GM21619 (cell line): ENCODE results near the gene FAM13A.

Source experiments
- ATAC-seq: cut with Tn5 transposase; IDR thresholded peaks from one replicate; pipeline ENCODE4 v1.9.1; 2021; ENCODE audit not compliant: unreplicated experiment

Gene FAM13A

DNA sequence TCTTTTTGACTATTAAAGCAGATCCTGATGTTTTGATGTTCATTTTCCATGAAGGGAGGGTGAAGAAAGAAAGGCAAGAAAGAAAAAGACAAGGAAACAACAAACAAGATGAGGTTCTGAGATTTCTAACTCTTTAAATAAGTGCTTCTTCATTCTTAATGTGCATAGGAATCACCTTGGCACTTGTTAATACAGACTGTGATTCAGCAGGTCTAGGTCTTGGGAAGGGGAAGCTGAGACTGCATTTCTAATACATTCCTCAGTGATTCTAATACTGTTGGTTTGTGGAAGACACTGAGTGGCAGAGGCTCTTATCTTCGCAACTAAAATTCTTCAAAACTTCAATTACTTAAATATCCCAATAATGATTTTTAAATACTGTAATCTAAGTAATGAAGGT lies 264.2 kb downstream of the FAM13A start:
- ATAC-seq, result no peak

GRCh38 chr4:88792268-88792781 lies 264.7 kb downstream of the FAM13A start:
- peak; percentile 77 for ATAC-seq

GRCh38 chr4:88791274-88791673 lies 265.7 kb downstream of the FAM13A start:
- no peak for ATAC-seq

DNA sequence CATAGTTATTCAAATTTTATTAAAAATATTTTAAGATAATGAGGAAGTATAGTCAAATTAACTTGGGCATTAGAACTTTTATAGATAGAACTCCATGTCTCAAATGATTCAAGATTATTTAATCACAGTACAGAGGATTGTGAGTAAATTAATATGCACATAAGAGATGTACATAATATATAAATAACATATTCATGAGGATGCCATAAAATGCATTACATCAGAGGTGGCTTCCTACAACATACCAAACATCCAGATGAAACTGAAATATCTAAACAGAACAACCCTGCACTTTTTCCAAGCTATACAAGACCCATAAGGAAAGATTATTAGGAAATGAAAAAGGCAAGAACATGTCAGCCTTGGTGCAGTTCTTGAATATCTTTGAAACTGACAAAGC lies 268.1 kb downstream of the FAM13A start:
- no peak for ATAC-seq

DNA sequence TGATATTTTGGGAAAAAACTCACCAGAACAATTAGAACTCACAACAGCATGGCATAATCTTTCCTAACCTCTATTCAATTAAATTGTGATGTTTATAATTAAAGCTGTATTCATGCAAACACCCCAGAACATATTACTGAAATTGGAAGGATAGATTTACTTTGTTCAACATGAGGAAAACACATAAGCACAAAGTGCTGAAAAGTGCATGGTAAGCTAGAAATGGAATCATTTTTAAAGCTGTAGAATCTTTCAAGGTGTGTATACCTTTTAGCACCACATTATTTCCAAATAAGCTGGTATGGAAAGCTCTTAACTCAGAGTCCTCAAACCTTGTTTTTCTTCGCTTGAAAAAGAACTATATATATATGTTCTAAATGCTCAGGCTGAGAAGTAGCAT lies 268.6 kb downstream of the FAM13A start:
- ATAC-seq, result no peak

- no peak for ATAC-seq
These were observed 271.0 kb downstream of the FAM13A start for GRCh38 chr4:88786011-88786410.

- ATAC-seq, result no peak
These were observed 276.6 kb downstream of the FAM13A start for GRCh38 chr4:88780389-88780788.

- ATAC-seq, result no peak
These were observed 277.6 kb downstream of the FAM13A start for GRCh38 chr4:88779431-88779830.

- no peak for ATAC-seq
These were observed 281.5 kb downstream of the FAM13A start for GRCh38 chr4:88775529-88775928.

DNA sequence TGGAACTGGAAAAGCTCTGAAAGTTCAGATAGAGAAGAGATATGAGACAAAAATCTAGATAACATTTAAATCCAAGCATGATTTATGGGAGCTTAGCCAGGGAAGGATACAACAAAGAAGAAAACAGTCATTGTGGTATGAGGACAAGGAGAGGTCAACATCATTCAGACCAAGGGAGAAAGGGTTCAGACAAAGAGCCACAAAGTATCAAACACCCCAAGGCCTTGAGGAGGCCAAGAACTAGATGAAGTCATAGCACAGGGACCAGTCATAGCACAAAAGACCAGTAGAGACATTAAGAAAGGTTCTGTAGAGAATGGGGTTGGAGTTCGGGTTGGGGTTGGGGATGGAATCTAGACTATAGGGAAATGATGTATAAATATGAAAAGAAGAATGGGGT lies 282.0 kb downstream of the FAM13A start:
- no peak for ATAC-seq

DNA sequence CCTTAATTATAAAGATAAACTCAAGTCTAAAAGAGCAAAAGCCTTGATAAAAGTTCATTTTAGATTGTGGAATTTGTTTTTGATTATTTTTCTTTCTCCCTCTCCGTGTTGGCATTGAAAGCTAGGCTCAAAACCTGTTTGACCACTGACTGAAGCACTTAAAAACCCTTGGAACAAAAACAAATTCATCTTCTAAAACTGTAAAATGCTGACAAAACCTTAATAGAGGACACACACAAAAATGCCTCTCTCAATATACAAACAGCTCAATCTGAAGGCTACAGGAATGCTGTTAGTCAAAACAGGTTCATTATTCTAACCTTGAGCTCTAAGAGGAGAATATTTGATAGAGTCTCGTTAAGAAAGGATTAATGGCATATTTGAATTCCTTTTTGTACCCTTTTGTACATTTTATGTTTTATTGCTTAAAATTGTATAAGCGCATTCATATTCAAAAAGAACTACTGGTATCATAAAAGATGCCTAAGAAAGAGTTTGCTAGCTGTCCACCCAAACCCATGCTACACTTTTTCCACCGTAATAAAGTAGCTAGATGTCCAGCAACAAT lies 285.0 kb downstream of the FAM13A start:
- ATAC-seq, result no peak

DNA sequence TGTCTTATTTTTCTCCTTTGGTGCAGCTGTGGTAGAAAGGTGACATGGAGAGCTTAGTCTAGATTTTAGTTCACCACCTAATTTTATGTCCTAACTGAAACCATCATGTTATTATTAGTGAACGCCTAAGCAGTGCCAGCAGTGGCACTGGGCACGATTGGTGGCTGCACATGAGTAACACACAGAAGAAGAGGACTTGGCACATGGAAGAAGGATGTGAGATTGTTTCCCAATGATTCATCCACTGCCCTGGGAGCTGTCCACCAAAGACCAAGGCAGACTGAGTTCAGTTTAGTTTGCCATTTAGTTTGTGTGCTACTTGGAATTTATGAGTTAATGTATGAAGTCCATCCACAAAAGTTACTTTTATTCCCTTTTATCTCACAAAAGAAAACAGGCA lies 291.3 kb downstream of the FAM13A start:
- no peak for ATAC-seq

GRCh38 chr4:88763075-88763474 lies 293.9 kb downstream of the FAM13A start:
- no peak for ATAC-seq

DNA sequence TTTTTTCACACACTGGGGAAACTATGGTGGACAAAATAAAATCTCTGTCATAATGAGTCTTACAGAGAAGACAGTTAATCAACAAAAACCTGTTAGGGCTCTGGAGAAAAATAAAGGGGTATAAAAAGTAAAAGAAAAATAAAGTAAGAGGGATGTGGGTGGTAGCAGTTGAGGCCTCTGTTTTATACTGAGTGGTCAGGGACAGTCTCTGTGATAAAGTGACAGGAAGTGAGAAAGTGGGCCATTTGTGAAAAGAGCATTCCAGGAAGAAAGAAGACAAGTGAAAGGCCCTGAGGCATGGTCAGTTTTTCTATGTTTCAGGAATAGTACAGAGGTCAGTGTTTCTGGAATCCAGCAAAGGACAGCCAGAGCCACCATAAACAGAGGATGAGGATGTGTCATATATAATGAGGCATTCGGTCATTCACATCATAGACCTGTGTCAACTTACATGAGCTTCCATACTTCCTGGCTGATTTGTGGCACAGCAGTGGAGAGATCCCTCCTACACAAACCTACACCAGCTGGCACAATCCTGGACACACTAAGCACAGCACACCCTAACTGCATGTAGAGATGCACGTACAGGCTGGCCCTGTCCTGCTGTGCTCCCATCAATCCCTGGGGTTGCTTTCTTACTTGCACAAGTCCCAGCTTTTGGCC lies 295.0 kb downstream of the FAM13A start:
- no peak for ATAC-seq

DNA sequence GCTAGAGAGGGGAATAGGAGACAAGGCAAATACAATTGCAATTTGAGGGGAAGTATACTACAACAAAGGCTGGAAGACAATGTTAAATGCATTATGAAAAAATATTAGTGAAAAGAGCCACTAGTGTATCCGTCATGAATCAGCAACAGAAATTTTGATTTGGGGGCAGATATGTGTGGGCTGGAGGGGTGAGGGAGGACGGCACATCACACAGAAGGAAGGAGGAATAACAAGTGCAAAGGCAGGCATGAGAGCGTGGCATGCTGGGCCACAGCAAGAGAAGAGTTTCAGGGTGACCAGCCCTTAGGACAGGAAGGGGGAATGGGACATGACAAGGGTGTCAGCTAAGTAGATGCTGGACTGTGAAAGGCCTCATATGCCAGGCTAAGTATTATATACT lies 295.6 kb downstream of the FAM13A start:
- no peak for ATAC-seq

- no peak for ATAC-seq
These were observed 297.1 kb downstream of the FAM13A start for GRCh38 chr4:88759895-88760290.

DNA sequence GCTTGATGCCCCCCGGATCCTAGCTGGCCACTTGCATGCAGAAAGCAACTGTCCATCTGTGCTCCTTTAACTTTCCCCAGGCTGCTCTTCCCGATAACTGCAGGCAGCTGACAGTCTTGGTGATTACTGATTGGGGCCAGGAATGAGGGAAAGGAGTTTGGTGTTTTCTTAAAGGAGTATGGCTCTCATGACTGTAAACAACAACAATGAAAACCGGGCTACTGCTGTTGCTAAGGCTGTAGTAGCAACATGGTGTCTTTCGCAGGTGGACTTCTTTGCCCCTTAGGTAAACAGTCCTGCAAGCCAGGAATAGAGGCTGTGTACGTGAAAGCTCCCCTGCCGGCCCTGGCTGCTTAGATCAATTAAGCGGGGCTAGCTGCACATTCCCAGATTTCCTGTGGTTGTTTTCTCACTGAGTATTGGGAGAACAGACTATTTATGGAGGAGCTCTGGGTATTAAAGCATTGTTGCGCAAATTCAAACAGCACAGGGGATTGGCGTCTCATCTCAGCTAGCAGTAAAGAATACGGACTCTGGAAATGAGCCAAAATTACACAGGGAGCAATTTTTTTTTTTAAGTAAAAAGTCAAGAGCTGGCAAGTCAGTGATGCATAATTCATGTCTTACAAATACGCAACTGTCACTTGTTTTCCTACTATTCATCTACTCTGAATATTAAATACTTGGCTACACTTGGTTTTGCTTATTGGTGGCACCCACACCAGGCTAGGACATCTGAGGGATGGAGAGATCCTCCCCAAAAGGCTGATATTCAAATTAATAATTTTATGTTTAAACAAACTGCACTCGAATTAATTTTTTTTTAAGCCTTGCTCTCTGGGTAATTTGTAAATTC lies 297.7 kb downstream of the FAM13A start:
- no peak for ATAC-seq

DNA sequence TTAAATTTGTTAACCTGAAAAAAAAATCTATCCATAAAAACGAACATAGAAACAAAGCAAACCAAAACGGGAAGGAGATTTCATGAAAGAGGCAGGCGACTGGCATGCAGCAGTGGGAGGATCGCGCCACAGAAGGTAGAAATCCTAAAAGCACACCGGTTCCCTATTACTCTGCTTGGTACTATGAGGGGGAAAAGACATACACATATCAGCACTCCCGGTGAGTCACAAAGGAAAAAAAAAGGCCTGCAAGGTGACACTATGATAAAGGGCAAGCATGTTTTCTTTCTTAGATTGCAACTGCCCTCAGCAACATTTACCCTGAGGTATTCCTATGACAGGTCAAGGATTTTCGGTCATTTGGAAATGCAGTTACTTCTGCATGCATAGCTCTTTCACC lies 298.7 kb downstream of the FAM13A start:
- no peak for ATAC-seq

GRCh38 chr4:88757776-88758175 lies 299.2 kb downstream of the FAM13A start:
- ATAC-seq, result no peak

GRCh38 chr4:88757067-88757466 lies 299.9 kb downstream of the FAM13A start:
- no peak for ATAC-seq

DNA sequence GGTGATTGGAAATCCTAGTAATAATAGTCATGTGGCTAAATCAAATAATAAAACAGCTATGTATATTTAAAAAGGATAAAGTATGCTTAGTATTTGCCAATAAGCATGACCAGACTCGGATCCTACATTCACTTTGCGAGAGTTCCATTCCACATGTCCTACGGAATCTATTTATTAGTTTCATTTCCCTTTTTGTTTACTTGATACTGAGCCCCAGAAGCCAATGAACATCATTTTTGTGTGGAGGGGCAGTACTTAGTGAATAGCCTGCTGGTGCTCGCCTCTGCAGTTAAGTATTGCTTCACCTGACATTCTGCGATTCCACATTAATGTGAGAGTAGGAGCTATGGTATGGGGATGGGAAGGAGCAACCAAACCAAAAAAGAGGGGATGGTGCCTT lies 300.8 kb downstream of the FAM13A start:
- ATAC-seq, result no peak

DNA sequence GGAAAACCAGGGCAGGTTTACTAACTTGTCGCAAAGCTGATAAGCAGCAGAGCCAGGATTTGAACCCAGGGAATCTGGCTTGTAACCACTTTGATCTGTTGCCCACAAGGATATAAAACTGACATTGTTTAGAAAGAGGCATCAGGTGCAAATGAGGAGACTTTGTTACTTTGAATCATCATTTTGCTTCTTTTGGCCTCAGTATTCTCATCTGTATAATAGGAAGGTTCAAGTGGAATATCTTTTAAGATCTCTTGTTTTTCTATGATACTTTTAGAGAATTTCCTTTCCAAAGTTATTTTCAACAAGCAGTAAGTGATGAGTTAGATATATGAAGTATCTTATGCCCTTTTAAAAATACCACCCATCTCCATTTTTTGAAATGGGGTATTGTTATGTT lies 301.5 kb downstream of the FAM13A start:
- no peak for ATAC-seq
